Posterior vena cava (tissue), 2 donors: ENCODE measurements around the gene LRIG1. TPM values are rescaled to one million over a fixed set of nuclear protein-coding genes. Genes with fewer than 3 reads are reported as not detected.

Experiments used
- DNase-seq: peaks from one replicate; pipeline ENCODE4 v3.0.0-alpha.2; 2020; ENCODE audit warnings: low spot score
- intact Hi-C, 2 donors: fragments of 100-400 bp; cut with DNase I; formaldehyde crosslinking; loops; one replicate each; pipeline versions ENCODE4 v1.14.1 to v1.14.2; 2022 to 2023
- total RNA-seq, 2 donors: library from RNA; stranded (reverse); fragmentation: NEBNext Ultra II Directional; extraction: Animal tissue kit (Norgen Biotek cat#: 25700); gene quantifications; one replicate each; pipeline ENCODE4 v1.2.1, GENCODE V29; 2021
- donor health status: DM: yes; HTN: yes; CAD: no.
- donor health status: DM: yes; HTN: yes; CAD: no.

Gene LRIG1
- total RNA-seq, 2 donors from 2014 or later: 55.7 to 83.8 TPM

DNA sequence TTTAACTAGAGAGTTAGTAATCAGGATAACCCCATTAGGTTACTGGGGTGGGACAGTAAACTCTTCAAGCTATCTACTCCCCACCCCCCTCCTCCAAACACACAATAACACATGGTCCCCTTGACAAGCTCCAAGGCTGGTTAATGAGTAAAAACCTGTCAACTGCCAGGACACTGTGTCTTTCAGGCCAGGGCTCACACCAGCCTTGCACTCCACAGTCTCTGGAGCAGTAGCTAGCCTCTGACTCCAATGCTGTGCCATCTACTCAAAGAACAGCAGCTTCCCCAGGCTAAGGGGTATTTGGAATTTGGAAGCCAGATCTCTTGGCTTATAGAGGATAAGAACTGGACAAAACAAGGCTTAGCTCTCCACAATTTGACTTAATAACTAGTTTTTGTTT lies 115.8 kb downstream of the LRIG1 start:
- intact Hi-C loops: loop anchor here in 1 of 2 donors (10.0 kb wide), 1 partner anchor 90 kb away; no protein-coding TSS in a partner anchor
- no peak for DNase-seq

- intact Hi-C loops: loop anchor here in 1 of 2 donors (10.0 kb wide), 1 partner anchor 89 kb away; no protein-coding TSS in a partner anchor
- no peak for DNase-seq
These were observed 116.7 kb downstream of the LRIG1 start for GRCh38 chr3:66383998-66384745.

DNA sequence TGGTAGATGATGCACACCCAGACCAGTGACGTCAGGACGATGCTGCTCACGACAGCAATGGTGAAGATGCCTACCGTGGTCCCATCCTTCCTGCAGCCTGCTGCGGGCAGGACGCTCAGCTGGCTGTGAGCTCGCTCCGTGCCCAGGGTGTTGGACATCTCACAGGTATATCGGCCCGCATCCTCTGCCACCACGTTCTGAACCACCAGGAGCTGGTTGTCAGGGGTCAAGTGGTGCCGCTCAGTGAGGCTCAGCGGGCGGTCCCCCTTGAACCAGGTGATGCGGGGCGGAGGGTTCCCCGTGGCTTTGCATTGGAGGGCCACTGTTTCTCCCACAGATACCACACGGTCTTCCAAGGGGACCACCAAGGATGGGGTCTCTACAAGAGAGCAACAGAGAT lies 117.8 kb downstream of the LRIG1 start:
- DNase-seq: no peak
- intact Hi-C loops: loop anchor here in 1 of 2 donors (10.0 kb wide), 1 partner anchor 88 kb away; no protein-coding TSS in a partner anchor

DNA sequence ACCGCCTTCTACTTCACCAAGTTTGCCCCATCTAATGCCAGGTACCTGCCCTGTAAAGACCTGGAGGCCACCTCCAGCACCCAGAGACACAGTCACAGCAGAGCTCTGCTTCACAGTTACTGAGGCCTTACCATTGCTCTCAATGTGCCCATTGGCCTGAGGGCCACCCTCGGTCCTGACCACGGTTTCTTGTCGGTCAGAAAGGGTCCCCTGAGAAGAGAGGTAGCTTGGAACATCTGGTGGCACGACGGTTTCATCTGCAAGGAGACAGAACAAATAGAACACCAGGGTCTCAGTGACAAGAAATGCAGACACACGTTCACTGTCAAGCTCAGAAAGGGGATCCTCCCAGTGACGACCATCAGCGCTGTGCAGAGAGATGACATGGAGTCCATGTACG lies 118.7 kb downstream of the LRIG1 start:
- DNase-seq: no peak
- intact Hi-C loops: loop anchor here in 1 of 2 donors (10.0 kb wide), 1 partner anchor 87 kb away; no protein-coding TSS in a partner anchor

- intact Hi-C loops: loop anchor here in 1 of 2 donors (10.0 kb wide), 1 partner anchor 87 kb away; no protein-coding TSS in a partner anchor
- no peak for DNase-seq
These were observed 119.2 kb downstream of the LRIG1 start for GRCh38 chr3:66381626-66382025.

DNA sequence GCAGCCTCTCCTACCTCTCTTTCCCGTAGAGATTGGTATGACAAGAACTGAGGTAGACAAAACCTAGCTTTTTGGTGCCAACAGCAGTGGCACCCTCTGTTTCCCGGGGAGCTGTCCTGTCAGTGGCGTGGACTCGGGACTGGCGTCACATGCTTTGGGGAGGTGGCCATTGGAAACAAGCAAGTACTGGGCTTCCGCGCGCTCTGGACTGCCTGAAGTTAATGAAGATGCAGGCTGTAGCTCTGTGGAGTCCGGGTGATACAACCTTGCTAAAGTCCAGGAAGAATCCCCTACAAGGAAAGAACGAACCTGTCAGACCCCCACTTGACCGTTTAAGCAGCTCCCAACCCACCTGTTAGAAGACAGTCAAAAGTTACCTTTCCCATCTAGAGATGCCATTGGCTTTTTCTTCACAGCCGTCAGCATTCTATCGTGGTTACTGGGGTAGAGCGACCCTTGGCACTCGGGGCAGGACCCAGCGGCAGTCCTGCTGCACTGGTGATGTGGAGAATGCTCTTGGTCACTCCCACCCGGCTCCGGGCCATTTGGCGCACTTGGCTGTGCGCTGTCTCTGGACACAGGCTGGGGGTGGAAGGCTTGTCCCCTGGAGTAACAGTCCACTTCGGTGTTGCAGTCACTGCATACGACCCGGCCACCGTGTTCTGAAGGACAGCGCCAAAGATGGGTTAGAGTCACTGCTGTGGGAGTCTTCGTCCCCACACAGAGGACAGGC lies 120.5 kb downstream of the LRIG1 start:
- DNase-seq: no peak
- intact Hi-C loops: loop anchor here in 1 of 2 donors (10.0 kb wide), 1 partner anchor 86 kb away; no protein-coding TSS in a partner anchor

DNA sequence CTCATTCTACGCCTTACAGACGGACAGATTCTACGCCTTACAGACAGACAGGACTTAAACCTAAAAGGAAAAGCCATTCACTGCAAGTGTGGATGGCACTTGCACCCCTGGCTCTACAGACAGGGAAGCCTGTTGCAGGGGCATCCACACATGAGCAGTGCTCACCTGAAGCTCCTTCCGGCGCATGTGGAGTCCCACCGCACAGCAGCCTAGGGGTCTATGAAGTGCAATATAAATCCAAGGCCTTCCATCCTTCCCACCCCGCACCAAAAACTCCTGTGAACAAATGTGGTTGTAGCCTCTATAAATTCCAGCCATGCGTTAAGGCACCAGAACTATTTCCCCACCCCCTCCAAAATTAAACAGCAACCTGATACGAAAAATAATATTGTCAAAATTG lies 121.3 kb downstream of the LRIG1 start:
- intact Hi-C loops: no loop called here

GRCh38 chr3:66378256-66378655 lies 122.6 kb downstream of the LRIG1 start:
- DNase-seq: no peak
- intact Hi-C loops: no loop called here

More for the DNA sequence above, 121.3 kb downstream of the LRIG1 start:
- DNase-seq: no peak

DNA sequence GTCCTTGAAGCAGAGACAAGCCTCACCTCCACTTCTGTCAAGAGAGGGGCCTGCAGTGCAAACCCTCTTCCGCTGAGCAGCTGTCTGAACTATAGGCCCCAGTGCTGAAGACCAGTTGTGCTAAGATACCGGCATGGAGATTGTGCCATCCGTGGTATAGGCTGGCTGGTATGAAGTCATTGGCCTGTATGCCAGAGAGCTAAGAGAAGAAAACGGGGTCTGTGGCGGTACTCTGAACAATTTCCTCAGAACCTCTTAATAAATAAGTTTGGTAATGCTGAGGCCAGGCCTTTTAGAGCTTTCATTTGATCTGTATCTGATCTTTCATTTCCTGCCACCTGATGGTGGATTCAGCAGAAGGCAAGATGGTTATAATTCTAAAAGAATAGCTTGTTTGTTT lies 123.0 kb downstream of the LRIG1 start:
- intact Hi-C loops: no loop called here
- DNase-seq: no peak

GRCh38 chr3:66376568-66376967 lies 124.3 kb downstream of the LRIG1 start:
- intact Hi-C loops: no loop called here
- no peak for DNase-seq

GRCh38 chr3:66372681-66373350 lies 128.0 kb downstream of the LRIG1 start:
- no peak for DNase-seq
- intact Hi-C loops: no loop called here

DNA sequence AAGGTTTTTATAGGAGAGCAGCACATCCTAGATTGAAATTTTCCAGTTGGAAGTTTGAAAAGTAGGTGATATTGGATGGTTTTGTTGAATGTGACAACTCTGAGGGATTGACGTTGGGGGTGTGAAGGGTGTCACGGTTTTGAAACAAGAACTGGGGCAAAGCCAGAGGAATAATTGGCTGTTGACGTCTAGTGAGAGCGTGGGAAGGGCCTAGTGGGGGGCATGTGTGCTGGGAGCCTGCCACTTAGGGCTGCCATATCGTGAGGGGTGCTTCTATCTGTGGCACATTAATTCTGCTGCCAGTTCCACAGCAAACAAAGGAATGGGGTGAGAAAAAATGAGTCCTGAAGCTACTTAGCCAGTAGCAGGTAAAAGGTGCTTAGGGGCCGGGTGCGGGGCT lies 129.4 kb downstream of the LRIG1 start:
- DNase-seq: no peak
- intact Hi-C loops: no loop called here

GRCh38 chr3:66370179-66370578 lies 130.6 kb downstream of the LRIG1 start:
- DNase-seq: no peak
- intact Hi-C loops: no loop called here

DNA sequence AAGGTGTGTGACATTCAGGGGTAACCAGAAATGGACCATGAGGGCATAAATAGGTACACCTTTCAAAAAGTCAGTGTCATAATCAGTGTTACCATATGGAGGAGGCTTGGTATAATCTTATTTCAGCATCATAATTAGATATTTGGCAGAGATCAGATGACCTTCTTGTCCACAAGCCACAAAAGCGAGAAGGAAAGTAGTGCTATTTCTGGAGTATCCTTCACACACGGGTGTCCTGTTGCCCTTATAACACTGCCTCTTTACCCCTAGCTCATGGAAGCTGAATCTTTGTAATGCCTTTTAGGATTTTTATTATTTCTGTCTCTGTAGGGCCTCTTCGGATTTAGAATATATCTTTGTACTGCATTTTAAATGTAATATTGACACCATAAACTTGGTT lies 132.8 kb downstream of the LRIG1 start:
- intact Hi-C loops: no loop called here
- DNase-seq: no peak

GRCh38 chr3:66366747-66367146 lies 134.1 kb downstream of the LRIG1 start:
- DNase-seq: no peak
- intact Hi-C loops: no loop called here

DNA sequence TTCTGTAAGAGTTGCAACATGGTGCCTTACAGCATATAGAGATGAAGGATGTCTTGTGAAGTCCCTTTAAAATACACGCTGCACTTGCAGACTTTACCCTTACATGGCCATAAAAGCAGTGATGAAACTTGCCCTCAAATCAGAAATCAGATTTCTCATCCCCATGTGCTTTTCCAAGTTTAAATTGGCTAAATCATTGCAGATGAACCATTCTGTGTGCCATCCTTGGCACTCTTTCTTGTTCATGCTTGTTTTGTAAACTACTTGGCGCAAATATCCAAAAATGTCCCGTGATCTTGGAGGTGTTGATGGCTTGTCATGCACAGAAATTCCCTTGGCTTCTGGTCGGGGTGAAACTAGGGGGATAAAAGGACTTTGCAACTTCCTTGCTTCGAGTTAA lies 135.7 kb downstream of the LRIG1 start:
- intact Hi-C loops: no loop called here
- DNase-seq: no peak

DNA sequence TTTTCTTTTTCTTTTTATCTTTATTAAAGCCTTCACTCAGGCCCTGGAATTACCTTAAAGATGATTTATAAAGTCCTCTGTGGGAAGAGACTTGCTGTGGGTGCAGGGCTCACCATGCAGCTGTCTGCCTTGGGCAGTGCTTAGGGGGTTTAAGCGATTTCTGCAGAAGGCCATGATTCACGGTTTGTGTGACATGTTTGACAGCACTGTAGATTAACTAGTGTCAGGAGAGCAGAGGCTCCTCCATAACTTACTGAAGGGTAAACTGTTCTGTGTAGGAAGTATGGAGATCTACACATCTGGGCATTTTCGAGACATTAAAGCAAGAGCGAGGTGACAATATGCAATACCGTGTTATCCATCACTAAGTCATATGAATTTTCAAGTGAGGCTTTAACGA lies 137.7 kb downstream of the LRIG1 start:
- DNase-seq: no peak
- intact Hi-C loops: no loop called here

- DNase-seq: no peak
- intact Hi-C loops: no loop called here
These were observed 138.3 kb downstream of the LRIG1 start for GRCh38 chr3:66362541-66362941.

GRCh38 chr3:66361356-66361755 lies 139.5 kb downstream of the LRIG1 start:
- intact Hi-C loops: no loop called here
- DNase-seq: no peak

- no peak for DNase-seq
- intact Hi-C loops: no loop called here
These were observed 144.8 kb downstream of the LRIG1 start for GRCh38 chr3:66355997-66356396.
